DOHH2 (cell line): Measurements from ENCODE around the gene MYH6.

Experiments used
- EZH2phosphoT487 ChIP-seq: fragments of 200-600 bp; sonication (generic); IDR thresholded peaks from 2 replicates; pipeline ENCODE4 v1.6.1; 2017; ENCODE audit warnings: borderline replicate concordance, mild to moderate bottlenecking, antibody characterized with exemption, low read length, moderate library complexity, mixed read lengths
- TF ChIP-seq, protein P1 (sequence below): fragments of 200-600 bp; sonication (generic); IDR thresholded peaks from one replicate; pipeline ENCODE4 v1.5.1; 2014; ENCODE audit warnings: antibody characterized with exemption, mild to moderate bottlenecking, low read depth, low read length; ENCODE audit not compliant: poor library complexity, severe bottlenecking

- TF ChIP-seq EZH2phosphoT487: no peak
- TF ChIP-seq, protein P1, sequence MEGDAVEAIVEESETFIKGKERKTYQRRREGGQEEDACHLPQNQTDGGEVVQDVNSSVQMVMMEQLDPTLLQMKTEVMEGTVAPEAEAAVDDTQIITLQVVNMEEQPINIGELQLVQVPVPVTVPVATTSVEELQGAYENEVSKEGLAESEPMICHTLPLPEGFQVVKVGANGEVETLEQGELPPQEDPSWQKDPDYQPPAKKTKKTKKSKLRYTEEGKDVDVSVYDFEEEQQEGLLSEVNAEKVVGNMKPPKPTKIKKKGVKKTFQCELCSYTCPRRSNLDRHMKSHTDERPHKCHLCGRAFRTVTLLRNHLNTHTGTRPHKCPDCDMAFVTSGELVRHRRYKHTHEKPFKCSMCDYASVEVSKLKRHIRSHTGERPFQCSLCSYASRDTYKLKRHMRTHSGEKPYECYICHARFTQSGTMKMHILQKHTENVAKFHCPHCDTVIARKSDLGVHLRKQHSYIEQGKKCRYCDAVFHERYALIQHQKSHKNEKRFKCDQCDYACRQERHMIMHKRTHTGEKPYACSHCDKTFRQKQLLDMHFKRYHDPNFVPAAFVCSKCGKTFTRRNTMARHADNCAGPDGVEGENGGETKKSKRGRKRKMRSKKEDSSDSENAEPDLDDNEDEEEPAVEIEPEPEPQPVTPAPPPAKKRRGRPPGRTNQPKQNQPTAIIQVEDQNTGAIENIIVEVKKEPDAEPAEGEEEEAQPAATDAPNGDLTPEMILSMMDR: no peak
These were observed 27.7 kb downstream of the MYH6 start for GRCh38 chr14:23380197-23380914.
